NCI-H1694 (cell line): Measurements from ENCODE around the gene DNAH10.
"Not testable (repeated sequence)": the region's sequence is repeated elsewhere in the genome, so short reads cannot be mapped to it uniquely, and the experiment has no call there.

ENCODE experiments used
- DNase-seq: peaks from one replicate; lab custom pipeline; 2025; lab: John Stamatoyannopoulos, UW

The DNAH10 gene

GRCh38 chr12:123936471-123936870 is 174.4 kb downstream of the DNAH10 start:
- DNase-seq = no peak

DNA sequence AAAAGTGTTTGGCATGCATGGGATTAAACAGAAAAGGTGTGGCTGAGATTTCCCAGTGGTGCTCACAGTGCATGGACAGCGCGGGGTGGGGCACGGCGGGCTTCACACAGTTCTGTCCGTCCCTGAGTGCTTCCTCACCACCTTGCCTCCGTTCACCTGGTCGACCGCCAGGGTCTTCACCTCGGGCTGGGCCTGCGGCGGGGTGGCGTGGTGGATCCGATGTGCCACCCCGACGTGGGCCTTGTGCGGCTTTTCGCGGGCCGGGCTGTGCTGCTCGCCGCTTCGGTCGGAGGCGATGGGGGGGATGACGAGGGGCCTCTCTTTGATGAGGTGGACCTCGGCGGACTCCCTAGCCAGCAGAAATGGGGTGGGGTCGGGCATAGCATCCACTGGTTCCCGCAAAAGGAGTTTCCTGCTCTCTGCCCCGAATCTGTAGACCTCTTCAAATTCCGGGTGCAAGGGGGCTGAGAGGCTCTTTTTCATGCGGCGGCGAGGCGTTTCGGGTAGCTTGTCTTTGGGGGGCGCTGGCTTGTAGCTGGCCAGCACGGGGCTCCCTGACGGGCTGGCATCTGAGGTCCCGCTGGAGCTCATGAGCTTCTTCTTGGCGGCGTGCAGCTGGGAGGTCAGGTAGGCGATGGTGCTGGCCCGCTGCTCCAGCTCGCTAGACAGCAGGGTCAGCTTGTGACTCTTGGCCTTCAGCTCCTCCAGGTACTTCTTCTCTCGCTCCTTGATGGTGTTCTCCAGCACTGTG is 175.0 kb downstream of the DNAH10 start:
- DNase-seq = no peak

GRCh38 chr12:123937707-123938591 is 175.8 kb downstream of the DNAH10 start:
- DNase-seq = no peak

DNA sequence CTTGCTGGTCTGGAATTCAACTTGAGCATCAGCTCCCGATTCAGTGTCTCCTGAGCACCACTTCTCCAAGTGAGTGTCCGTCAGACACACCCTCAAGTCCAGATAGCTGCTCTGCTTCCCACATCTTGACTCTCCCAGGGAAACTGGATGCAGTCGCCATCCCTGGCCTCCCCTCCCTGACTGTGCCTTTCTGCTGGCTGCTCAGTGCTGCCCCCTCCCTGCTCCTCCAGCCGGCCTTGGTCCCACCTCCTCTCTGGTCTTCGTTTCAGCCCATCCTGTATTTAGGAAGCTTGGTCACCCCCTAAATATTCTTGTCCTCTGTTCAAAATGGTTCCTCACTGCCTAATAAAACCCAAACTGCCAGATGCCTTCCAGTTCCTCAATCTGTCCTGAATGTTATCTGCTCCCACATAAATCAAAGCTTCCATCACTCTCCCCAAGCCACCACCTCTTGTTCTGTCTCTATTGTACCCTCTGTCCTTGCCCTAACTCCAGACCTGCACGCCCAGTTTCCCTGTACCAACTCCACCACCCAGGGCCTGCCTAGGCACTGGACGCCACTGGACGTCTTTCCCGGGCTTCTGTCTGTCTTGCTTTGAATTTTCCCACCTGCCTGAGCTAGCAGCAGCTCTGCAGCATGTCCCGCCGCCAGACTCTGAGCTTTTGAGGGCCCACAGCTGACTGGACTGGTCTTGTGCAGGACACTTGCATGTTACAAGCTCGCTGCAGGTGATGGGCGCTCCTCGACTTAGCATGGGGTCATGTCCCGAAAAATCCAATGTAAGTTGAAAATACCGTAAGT is 176.8 kb downstream of the DNAH10 start:
- no peak for DNase-seq

GRCh38 chr12:123939716-123940626 is 177.9 kb downstream of the DNAH10 start:
- DNase-seq = no peak

- DNase-seq = no peak
Measured at GRCh38 chr12:123940627-123940966, 178.5 kb downstream of the DNAH10 start.

- no peak for DNase-seq
Measured at GRCh38 chr12:123941000-123941399, 178.9 kb downstream of the DNAH10 start.

GRCh38 chr12:123941624-123942237 is 179.6 kb downstream of the DNAH10 start:
- no peak for DNase-seq

GRCh38 chr12:123942238-123942653 is 180.1 kb downstream of the DNAH10 start:
- no peak for DNase-seq

GRCh38 chr12:123942911-123943648 is 181.0 kb downstream of the DNAH10 start:
- no peak for DNase-seq

DNA sequence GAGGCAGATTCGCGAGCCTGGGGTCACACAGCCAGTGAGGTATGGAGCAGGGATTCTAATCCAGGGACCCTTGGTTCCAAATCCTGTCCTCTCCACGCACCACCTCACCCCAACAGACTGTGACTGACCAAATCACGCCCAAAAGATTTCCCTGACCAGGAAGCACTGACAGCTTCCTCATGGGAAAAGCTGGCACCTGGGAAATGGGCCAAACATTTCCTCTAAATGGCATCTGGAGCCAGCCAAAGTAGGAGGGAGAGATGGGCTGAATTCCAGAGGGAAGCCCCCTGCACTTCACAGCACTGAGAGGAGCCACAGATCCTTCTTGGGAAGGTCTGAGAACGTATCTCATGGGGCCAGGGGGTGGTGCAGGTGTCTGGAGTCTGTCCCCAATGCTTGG is 181.7 kb downstream of the DNAH10 start:
- peak; percentile 3 for DNase-seq

- no peak for DNase-seq
Measured at GRCh38 chr12:123944696-123945095, 182.6 kb downstream of the DNAH10 start.

- no peak for DNase-seq
Measured at GRCh38 chr12:123945287-123946151, 183.4 kb downstream of the DNAH10 start.

- DNase-seq = no peak
Measured at GRCh38 chr12:123946152-123946515, 184.0 kb downstream of the DNAH10 start.

- DNase-seq = not testable (repeated sequence)
Measured at GRCh38 chr12:123946516-123947505, 184.7 kb downstream of the DNAH10 start.

DNA sequence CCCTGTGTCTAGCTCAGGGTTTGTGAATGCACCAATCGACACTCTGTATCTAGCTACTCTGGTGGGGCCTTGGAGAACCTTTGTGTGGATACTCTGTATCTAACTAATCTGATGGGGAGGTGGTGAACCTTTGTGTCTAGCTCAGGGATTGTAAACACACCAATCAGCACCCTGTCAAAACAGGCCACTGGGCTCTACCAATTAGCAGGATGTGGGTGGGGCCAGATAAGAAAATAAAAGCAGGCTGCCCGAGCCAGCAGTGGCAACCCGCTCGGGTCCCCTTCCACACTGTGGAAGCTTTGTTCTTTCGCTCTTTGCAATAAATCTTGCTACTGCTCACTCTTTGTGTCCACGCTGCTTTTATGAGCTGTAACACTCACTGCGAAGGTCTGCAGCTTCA is 185.4 kb downstream of the DNAH10 start:
- not testable (repeated sequence) for DNase-seq

- DNase-seq = peak; percentile 27
Measured at GRCh38 chr12:123948401-123948795, 186.3 kb downstream of the DNAH10 start.
